Central memory CD8-positive, alpha-beta T cell (primary cell): ENCODE results near the gene ELFN1.

Source experiments
- ATAC-seq: fragments of 150-1000 bp; cut with Tn5 transposase; replicated peaks from 2 replicates; pipeline ENCODE4 v1.10.0; 2022; ENCODE audit warnings: mild to moderate bottlenecking, moderate FRiP score, moderate number of reproducible peaks; ENCODE audit not compliant: poor library complexity, severe bottlenecking; ENCODE audit errors: extremely low read depth
- DNase-seq, 2 donors: peaks; one replicate each; pipeline ENCODE4 v3.0.0; 2021; ENCODE audit warnings: low spot score in 2 of 2
- H3K27ac Mint-ChIP-seq: one replicate; pipeline ENCODE4 v1.8.0; 2022; ENCODE audit warnings: low read depth, mild to moderate bottlenecking, moderate library complexity, mixed read lengths
- H3K27me3 Mint-ChIP-seq: one replicate; pipeline ENCODE4 v1.8.0; 2022; ENCODE audit warnings: mixed read lengths
- H3K36me3 Mint-ChIP-seq: one replicate; pipeline ENCODE4 v1.8.0; 2022; ENCODE audit warnings: mild to moderate bottlenecking, moderate library complexity, mixed read lengths; ENCODE audit not compliant: insufficient read depth
- H3K4me1 Mint-ChIP-seq: one replicate; pipeline ENCODE4 v1.8.0; 2022; ENCODE audit warnings: mixed read lengths
- H3K4me3 Mint-ChIP-seq: one replicate; pipeline ENCODE4 v1.8.0; 2022; ENCODE audit warnings: mild to moderate bottlenecking, moderate library complexity, mixed read lengths
- H3K9me3 Mint-ChIP-seq: one replicate; pipeline ENCODE4 v1.8.0; 2022; ENCODE audit warnings: mixed read lengths

Gene ELFN1

GRCh38 chr7:1745576-1746490 lies 75.8 kb downstream of the ELFN1 start:
- no peaks in the 10 kb centered on the region for H3K36me3 Mint-ChIP-seq
- no peak overlapping the region for H3K27ac Mint-ChIP-seq
- DNase-seq (no peak), ATAC-seq (no peak)
- no peaks in the 10 kb centered on the region for H3K9me3 Mint-ChIP-seq
- H3K27me3 Mint-ChIP-seq = no peaks in the 10 kb centered on the region
- H3K4me3 Mint-ChIP-seq = no peak overlapping the region
- peaks cover 27% of the 10 kb centered on the region for H3K4me1 Mint-ChIP-seq

GRCh38 chr7:1746491-1746975 lies 76.5 kb downstream of the ELFN1 start:
- Mint-ChIP-seq H3K36me3 (no peaks in the 10 kb centered on the region), H3K27ac (no peak overlapping the region), H3K9me3 (no peaks in the 10 kb centered on the region), H3K4me1 (peaks cover 23% of the 10 kb centered on the region), H3K27me3 (no peaks in the 10 kb centered on the region), H3K4me3 (no peak overlapping the region)
- ATAC-seq (no peak), DNase-seq (no peak)

DNA sequence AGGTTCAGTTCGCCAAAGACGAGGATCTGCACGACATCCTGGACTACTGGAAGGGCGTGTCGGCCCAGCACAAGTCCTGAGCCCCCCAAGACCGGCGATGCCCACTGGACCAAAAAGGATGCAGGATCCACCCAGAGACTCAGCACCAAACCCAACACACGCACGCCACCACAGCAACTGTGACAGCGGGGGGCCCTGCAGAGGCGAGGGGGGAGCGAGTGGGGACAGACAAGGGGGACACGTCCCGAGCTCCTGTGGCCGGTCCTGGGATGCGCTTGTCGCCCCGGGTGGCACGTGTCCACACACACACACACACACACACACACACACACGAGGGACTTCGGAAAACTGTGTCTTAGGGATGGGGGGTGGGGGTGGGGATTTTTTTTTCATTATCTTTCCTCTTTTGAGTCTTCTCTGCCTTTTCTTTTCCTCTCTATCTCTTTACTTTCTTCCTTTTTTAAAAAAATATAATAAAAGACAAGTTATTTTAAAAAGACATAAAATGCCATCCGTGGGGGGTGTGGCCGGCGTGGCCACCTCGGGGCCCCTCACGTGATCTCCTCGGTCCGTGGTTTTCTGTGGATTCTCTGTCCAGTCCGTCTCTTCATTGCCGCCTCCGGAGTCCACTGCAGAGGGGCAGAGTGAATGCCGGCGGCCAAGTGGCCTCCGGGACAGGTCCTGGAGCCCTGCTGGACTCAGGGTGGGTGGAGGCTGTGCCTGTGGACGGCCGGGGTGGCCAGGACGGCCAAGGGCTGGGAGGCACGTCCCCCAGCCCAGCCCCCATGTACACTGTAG lies 77.1 kb downstream of the ELFN1 start:
- Mint-ChIP-seq H3K4me3 (no peak overlapping the region), H3K27me3 (no peaks in the 10 kb centered on the region), H3K27ac (peak overlapping the region; percentile 41), H3K9me3 (no peaks in the 10 kb centered on the region), H3K36me3 (no peaks in the 10 kb centered on the region), H3K4me1 (peaks cover 17% of the 10 kb centered on the region)
- no peak for DNase-seq
- no peak for ATAC-seq

DNA sequence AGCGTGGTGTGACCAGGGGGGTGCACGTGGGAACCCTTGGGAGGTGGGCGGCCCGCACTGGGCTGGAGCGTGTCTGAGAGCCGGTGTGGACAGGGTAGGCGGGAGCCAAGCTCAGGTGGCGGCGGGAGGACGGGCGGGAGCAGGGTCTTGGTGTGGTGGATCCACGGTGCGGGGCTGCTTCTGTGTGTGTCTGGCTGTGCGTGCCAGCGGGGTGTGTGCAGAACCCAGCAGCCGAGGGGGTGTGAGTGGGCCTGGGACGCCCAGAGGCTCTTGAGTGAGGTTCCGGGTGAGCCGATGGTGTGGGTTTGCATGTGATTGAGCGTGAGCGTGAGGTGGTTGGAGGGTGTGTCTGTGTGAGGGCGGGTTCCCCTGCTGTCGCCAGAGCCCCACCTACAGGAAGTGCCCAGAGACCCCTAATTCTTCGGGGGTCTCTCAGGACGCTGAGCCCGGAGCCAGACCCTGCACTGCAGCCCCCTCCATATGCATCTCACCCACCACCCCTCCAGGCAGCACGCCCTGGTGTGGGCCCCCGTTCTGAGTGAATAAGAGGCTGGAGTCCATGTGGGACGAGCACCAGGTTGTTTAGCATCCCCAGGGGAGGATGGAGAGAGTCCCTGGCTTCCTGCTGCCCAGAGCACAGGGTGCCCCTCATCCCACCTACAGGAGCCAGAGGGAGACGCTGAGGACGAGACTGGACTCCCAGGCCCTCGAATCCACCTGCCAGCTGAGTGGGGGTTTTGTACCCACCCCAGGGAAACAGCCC lies 78.2 kb downstream of the ELFN1 start:
- peak overlapping the region; percentile 41 for H3K27ac Mint-ChIP-seq
- no peaks in the 10 kb centered on the region for H3K36me3 Mint-ChIP-seq
- no peak overlapping the region for H3K4me3 Mint-ChIP-seq
- DNase-seq (no peak), ATAC-seq (peak; percentile 52)
- H3K9me3 Mint-ChIP-seq = no peaks in the 10 kb centered on the region
- peaks cover 16% of the 10 kb centered on the region for H3K4me1 Mint-ChIP-seq
- no peaks in the 10 kb centered on the region for H3K27me3 Mint-ChIP-seq

DNA sequence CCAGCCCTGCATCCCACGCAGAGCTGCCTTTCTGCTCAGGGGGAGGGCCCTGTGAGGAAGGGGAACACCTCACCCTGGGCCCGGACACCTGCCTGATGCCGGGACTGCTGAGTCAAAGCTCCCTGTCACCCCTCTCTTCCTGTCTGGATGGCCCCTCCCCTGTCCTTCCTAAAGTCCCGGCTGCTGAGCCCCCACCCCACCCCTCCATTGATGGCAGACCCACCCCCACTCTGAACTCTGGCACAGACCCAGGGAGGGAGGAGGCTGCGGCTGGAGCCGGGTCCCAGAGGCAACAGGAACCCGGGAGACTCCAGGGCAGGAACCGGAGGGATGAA lies 78.7 kb downstream of the ELFN1 start:
- Mint-ChIP-seq H3K36me3 (no peaks in the 10 kb centered on the region), H3K27ac (no peak overlapping the region), H3K4me1 (peaks cover 19% of the 10 kb centered on the region), H3K27me3 (no peaks in the 10 kb centered on the region), H3K9me3 (no peaks in the 10 kb centered on the region), H3K4me3 (no peak overlapping the region)
- ATAC-seq = no peak
- no peak for DNase-seq

- no peaks in the 10 kb centered on the region for H3K27me3 Mint-ChIP-seq
- no peak overlapping the region for H3K4me3 Mint-ChIP-seq
- H3K4me1 Mint-ChIP-seq = peaks cover 19% of the 10 kb centered on the region
- H3K9me3 Mint-ChIP-seq = no peaks in the 10 kb centered on the region
- DNase-seq (no peak), ATAC-seq (no peak)
- H3K36me3 Mint-ChIP-seq = no peaks in the 10 kb centered on the region
- no peak overlapping the region for H3K27ac Mint-ChIP-seq
Observed at GRCh38 chr7:1749351-1749863, 79.3 kb downstream of the ELFN1 start.

DNA sequence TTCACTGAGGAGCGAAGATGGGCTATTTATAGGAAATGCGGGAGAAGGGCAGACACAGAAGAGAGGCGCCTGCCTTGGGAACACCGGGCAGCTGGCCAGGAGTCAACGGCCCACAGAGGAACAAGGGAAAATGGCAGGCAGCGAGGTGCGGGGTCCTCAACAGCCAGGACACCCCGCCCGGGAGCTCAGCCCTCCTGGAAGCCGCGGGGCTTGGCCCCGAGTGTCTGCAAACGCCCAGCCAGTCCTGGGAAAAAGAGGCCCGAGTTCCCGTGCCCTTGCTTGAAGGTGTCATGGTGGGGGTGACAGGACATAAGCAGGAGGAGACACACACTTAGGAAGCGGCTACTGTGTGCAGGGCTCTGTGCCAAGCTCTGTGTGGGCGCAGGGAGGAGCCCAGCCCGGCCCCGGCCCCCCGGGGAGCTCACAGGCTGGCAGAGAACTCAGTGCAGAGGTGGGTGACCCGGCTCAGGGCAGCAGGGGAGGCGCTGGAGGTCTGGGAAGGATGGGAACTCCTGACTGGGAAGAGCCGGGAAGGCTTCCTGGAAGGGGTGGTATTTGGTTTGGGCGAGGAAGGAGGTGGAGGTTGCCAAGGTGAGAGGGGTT lies 79.9 kb downstream of the ELFN1 start:
- Mint-ChIP-seq H3K27me3 (no peaks in the 10 kb centered on the region), H3K4me1 (peaks cover 19% of the 10 kb centered on the region), H3K27ac (no peak overlapping the region), H3K36me3 (no peaks in the 10 kb centered on the region), H3K4me3 (no peak overlapping the region), H3K9me3 (no peaks in the 10 kb centered on the region)
- no peak for DNase-seq
- no peak for ATAC-seq

GRCh38 chr7:1750541-1751021 lies 80.5 kb downstream of the ELFN1 start:
- Mint-ChIP-seq H3K27me3 (no peaks in the 10 kb centered on the region), H3K4me3 (no peak overlapping the region), H3K27ac (no peak overlapping the region), H3K36me3 (no peaks in the 10 kb centered on the region), H3K9me3 (no peaks in the 10 kb centered on the region), H3K4me1 (peaks cover 19% of the 10 kb centered on the region)
- DNase-seq = no peak
- no peak for ATAC-seq

- H3K9me3 Mint-ChIP-seq = no peaks in the 10 kb centered on the region
Observed at GRCh38 chr7:1752111-1752510, 82.0 kb downstream of the ELFN1 start.

DNA sequence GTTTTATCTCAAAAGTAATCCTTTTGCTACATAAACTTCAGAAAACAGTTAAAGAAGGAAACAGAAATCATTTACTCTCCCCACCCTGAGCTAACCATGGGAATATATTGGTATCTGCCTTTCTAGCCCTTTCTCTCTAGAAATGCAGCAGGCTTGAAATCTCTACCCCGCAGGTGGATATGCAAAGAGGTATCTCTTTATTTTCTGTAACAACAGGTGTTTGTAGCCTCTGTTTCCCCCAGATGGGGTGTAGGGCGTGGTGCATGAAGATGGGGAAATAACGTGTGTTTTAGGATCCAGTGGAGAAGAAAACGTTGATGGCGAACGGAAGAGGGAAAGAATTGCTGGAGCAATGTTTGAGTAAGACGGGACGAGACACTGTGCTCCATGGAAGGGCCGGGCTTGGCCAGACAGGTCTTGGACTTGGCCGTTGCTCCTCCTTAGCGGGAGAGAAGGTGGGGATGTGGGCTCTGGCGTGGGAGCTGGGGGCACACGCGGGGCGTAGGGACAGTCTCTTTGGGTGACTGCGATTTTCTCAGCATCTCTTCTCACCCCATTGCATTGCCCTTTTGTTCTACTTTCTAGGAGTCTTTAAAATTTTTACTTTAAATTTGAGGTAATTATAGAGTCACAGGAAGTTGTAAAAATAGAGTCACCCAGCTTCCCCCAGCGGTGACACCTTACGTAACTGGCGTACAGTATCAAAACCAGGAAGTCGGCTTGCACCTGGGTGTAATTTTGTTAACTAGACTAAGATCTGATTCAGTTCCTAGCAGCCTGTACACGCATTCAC lies 82.9 kb downstream of the ELFN1 start:
- ATAC-seq = no peak

More at GRCh38 chr7:1752111-1752510, 82.0 kb downstream of the ELFN1 start:
- ATAC-seq (no peak), DNase-seq (no peak)
- H3K36me3 Mint-ChIP-seq = no peaks in the 10 kb centered on the region
- H3K27me3 Mint-ChIP-seq = peaks cover 14% of the 10 kb centered on the region
- H3K27ac Mint-ChIP-seq = peak overlapping the region; percentile 51
- no peak overlapping the region for H3K4me3 Mint-ChIP-seq
- peaks cover 19% of the 10 kb centered on the region for H3K4me1 Mint-ChIP-seq

GRCh38 chr7:1753564-1753867 lies 83.4 kb downstream of the ELFN1 start:
- H3K4me3 Mint-ChIP-seq = no peak overlapping the region
- H3K27me3 Mint-ChIP-seq = peaks cover 26% of the 10 kb centered on the region
- no peak overlapping the region for H3K27ac Mint-ChIP-seq
- DNase-seq (no peak), ATAC-seq (no peak)
- H3K9me3 Mint-ChIP-seq = no peaks in the 10 kb centered on the region
- no peaks in the 10 kb centered on the region for H3K36me3 Mint-ChIP-seq
- H3K4me1 Mint-ChIP-seq = peaks cover 9% of the 10 kb centered on the region

More for the DNA sequence above, 82.9 kb downstream of the ELFN1 start:
- no peaks in the 10 kb centered on the region for H3K9me3 Mint-ChIP-seq
- no peak overlapping the region for H3K27ac Mint-ChIP-seq
- peaks cover 21% of the 10 kb centered on the region for H3K27me3 Mint-ChIP-seq
- peaks cover 13% of the 10 kb centered on the region for H3K4me1 Mint-ChIP-seq
- no peaks in the 10 kb centered on the region for H3K36me3 Mint-ChIP-seq
- DNase-seq = no peak
- H3K4me3 Mint-ChIP-seq = no peak overlapping the region
